Thymus (tissue), 11 donors: ENCODE results near the gene UBR1. TPM values are rescaled to one million over a fixed set of nuclear protein-coding genes. Genes with fewer than 3 reads are reported as not detected.

ENCODE experiments used
- DNase-seq, 9 donors: peaks; one replicate each; pipeline ENCODE4 v3.0.0-alpha.2; 2013; ENCODE audit warnings: low spot score in 9 of 9, low read depth in 6 of 9, missing footprints in 1 of 9
- H3K27ac ChIP-seq, 2 donors: one replicate each; pipeline ENCODE4 v1.5.1; 2013; ENCODE audit warnings: control low read depth in 1 of 2, low read depth in 1 of 2, low read length in 1 of 2, mild to moderate bottlenecking in 1 of 2, moderate library complexity in 1 of 2
- H3K27me3 ChIP-seq, 2 donors: one replicate each; pipeline ENCODE4 v1.5.1; 2013; ENCODE audit warnings: low read length in 1 of 2; ENCODE audit not compliant: control insufficient read depth in 2 of 2, insufficient read depth in 1 of 2
- H3K36me3 ChIP-seq, 2 donors: one replicate each; pipeline ENCODE4 v1.5.1; 2013; ENCODE audit warnings: low read length in 1 of 2, mild to moderate bottlenecking in 1 of 2, moderate library complexity in 1 of 2; ENCODE audit not compliant: control insufficient read depth in 2 of 2, insufficient read depth in 2 of 2
- H3K4me1 ChIP-seq, 2 donors: one replicate each; pipeline ENCODE4 v1.5.1; 2013; ENCODE audit warnings: low read length in 2 of 2; ENCODE audit not compliant: control insufficient read depth in 2 of 2, insufficient read depth in 2 of 2
- H3K4me3 ChIP-seq, 2 donors: one replicate each; pipeline ENCODE4 v1.5.1; 2013; ENCODE audit warnings: low read length in 2 of 2, control low read depth in 1 of 2, mild to moderate bottlenecking in 1 of 2
- H3K9me3 ChIP-seq, 2 donors: one replicate each; pipeline ENCODE4 v1.5.1; 2013; ENCODE audit warnings: low read length in 1 of 2, mild to moderate bottlenecking in 1 of 2; ENCODE audit not compliant: control insufficient read depth in 2 of 2, insufficient read depth in 1 of 2
- WGBS: extraction: QIAGEN DNeasy Blood & Tissue Kit; methylation state at CpG from one replicate; pipeline ENCODE4 v1.1.7; 2013; 5-methylcytosine and 5-hydroxymethylcytosine counted together
- polyA plus RNA-seq: library from polyadenylated mRNA; stranded (reverse); fragments of 200-250 nt; gene quantifications from one replicate; pipeline ENCODE4 v1.2.3, GENCODE V29; 2013
- total RNA-seq: library from RNA; stranded (reverse); fragments of 120-200 nt; gene quantifications from one replicate; pipeline ENCODE4 v1.2.4, GENCODE V29; 2013
- donor health status: healthy.

The UBR1 gene
- total and polyA plus RNA-seq, 2 donors, result 10.2 to 23.0 TPM

DNA sequence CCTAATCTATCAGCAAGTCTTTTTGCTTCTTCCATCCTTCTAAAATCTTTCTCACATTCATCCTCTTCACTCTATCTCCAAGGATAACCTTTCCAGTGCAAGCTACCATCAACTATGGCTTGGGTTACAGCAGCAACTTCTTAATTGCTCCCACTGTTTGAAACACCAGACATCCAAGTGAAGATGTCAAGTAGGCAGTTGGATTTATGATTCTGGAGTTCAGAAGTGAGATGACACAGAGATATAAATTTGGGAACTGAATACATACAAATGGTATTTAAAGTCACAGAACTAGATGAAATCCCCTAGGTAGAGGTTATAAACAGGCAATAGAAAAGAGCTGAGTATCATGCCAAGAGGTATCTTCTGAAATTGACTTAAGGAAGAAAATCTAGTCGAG, 3.7 kb downstream of the UBR1 start:
- 98% methylated on average over 1 of the region's 1 CpG for WGBS

DNA sequence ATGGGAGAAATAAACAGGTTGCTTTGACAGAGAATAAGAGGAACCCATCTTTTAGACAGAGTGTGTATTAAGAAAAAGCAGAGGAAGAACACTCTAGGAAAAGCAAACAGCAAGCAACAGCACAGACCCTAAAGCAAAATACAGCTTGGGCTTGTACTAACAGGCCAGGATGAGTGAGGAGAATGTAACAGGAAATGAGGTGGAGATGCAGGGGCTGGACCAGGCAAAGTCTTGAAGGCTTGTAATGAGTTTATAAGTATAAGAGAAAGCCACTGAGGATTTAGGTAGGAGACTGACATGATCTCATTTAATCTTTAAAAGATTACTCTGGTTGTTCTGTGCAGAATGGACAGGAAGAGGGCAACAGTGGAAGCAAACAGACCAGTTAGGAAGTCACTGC, 4.9 kb downstream of the UBR1 start:
- Histone ChIP-seq H3K36me3 (peaks cover 11 to 13% of the 10 kb centered on the region in 2 donors), H3K9me3 (no peaks in the 10 kb centered on the region), H3K4me1 (peaks cover 5 to 11% of the 10 kb centered on the region in 2 donors), H3K27me3 (no peaks in the 10 kb centered on the region), H3K4me3 (no peak overlapping the region), H3K27ac (no peak overlapping the region)
- no peak for DNase-seq

More for the DNA sequence above, 3.7 kb downstream of the UBR1 start:
- Histone ChIP-seq H3K9me3 (no peaks in the 10 kb centered on the region), H3K4me1 (peaks cover 5 to 11% of the 10 kb centered on the region in 2 donors), H3K36me3 (peaks cover 11 to 13% of the 10 kb centered on the region in 2 donors), H3K27me3 (no peaks in the 10 kb centered on the region), H3K27ac (no peak overlapping the region), H3K4me3 (no peak overlapping the region)
- DNase-seq, result no peak

DNA sequence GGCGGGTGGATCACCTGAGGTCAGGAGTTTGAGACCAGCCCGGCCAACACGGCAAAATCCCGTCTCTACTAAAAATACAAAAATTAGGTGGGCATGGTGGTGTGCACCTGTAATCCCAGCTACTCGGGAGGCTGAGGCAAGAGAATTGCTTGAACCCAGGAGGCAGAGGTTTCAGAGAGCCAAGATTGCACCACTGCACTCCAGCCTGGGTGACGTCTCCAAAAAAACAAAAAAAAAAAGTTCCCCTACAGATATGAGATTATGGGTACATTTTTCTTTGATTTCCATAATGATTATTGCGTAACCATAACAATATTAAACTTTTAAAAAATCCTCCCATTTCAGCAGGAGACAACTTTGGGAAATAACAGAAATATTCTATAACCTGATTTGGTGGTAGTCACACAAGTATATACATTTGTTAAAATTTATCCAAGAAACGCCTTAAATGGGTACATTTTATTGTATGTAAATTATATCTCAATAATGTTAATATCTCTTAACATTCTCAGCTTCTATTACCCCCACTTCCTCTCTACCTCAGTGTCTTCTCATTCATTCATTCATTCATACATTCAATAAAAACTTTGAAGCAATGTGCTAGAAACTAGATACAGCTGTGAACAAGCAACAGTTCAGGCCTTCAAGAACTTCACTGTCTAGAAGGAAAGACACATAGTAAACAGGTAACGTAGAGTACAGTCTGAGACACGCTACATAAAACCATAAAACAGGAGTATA, 6.6 kb downstream of the UBR1 start:
- H3K27ac ChIP-seq, result no peak overlapping the region
- H3K27me3 ChIP-seq, result no peaks in the 10 kb centered on the region
- no peaks in the 10 kb centered on the region for H3K9me3 ChIP-seq
- H3K4me1 ChIP-seq, result peaks cover under 1% of the 10 kb centered on the region in 2 donors
- no peak overlapping the region for H3K4me3 ChIP-seq
- WGBS, result 98% methylated on average over 10 of the region's 10 CpGs
- peaks cover 11 to 13% of the 10 kb centered on the region in 2 donors for H3K36me3 ChIP-seq
- no peak for DNase-seq

DNA sequence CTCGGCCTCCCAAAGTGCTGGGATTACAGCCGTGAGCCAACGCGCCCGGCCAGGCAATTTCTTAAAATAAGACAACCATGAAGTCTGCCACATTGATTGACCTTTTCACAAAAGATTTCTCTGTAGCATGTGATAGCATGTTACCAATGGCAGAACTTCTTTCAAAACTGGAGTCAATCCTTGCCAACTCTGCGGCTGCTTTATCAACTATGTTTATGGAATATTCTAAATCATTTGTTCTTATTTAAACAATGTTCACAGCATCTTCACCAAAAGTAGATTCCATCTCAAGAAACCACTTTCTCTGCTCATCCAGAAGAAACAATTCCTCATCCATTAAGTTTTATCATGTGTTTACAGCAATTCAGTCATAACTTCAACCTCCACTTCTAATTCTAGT, 9.4 kb downstream of the UBR1 start:
- Histone ChIP-seq H3K27me3 (no peaks in the 10 kb centered on the region), H3K36me3 (peaks cover 11 to 13% of the 10 kb centered on the region in 2 donors), H3K27ac (no peak overlapping the region), H3K4me3 (no peak overlapping the region), H3K4me1 (no peaks in the 10 kb centered on the region), H3K9me3 (no peaks in the 10 kb centered on the region)
- no peak for DNase-seq
- WGBS, result over 99% methylated on average over 6 of the region's 6 CpGs

DNA sequence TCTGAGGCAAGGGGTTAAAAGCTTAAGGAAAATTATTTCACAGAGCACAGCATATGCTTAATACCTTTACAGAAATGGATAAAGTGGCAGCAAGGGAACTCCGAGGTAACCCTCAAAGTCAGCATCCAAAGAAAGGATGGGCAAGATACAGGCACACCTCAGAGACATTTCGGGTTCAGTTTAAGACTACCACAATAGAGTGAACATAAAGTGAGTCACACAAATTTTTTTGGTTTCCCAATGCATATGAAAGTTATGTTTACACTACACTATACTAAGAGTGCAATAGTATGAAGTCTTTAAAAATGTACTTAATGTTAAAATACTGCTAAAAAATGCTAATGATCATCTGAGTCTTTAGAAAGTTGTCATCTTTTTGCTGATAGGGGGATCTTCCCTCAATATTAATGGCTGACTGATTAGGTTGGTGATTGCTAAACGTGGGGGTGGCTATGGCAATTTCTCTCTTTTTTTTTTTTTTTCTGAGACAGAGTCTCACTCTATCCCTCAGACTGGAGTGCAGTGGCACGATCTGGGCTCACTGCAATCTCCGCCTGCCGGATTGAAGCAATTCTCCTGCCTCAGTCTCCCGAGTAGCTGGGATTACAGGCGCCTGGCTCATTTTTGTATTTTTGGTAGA, 10.0 kb downstream of the UBR1 start:
- no peak overlapping the region for H3K27ac ChIP-seq
- H3K36me3 ChIP-seq, result peaks cover 10 to 11% of the 10 kb centered on the region in 2 donors
- DNase-seq, result no peak
- no peaks in the 10 kb centered on the region for H3K27me3 ChIP-seq
- H3K9me3 ChIP-seq, result no peaks in the 10 kb centered on the region
- 98% methylated on average over 8 of the region's 8 CpGs for WGBS
- no peak overlapping the region for H3K4me3 ChIP-seq
- no peaks in the 10 kb centered on the region for H3K4me1 ChIP-seq

DNA sequence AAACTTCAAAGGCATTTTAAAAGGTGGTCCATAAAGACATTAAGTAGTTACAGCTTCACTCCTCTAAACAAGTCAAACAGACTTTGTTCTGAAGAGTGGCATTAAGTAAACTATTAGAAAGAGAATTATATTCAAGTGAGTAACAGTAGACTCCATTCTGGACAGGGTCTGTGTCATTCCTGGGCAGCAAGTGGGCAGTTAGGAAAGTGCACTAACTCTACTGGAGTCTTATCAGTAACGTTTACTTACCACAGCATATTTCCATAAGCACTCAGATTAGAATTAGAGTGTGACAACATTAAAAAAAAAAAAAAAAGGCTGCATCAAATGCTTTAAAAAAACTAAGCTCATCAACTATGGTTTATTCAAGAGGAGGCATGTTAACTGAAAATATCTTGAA, 10.6 kb downstream of the UBR1 start:
- H3K4me1 ChIP-seq, result no peaks in the 10 kb centered on the region
- 87% methylated on average over 1 of the region's 1 CpG for WGBS
- no peak for DNase-seq
- H3K27me3 ChIP-seq, result no peaks in the 10 kb centered on the region
- H3K4me3 ChIP-seq, result no peak overlapping the region
- peaks cover 6 to 9% of the 10 kb centered on the region in 2 donors for H3K36me3 ChIP-seq
- no peak overlapping the region for H3K27ac ChIP-seq
- H3K9me3 ChIP-seq, result no peaks in the 10 kb centered on the region

DNA sequence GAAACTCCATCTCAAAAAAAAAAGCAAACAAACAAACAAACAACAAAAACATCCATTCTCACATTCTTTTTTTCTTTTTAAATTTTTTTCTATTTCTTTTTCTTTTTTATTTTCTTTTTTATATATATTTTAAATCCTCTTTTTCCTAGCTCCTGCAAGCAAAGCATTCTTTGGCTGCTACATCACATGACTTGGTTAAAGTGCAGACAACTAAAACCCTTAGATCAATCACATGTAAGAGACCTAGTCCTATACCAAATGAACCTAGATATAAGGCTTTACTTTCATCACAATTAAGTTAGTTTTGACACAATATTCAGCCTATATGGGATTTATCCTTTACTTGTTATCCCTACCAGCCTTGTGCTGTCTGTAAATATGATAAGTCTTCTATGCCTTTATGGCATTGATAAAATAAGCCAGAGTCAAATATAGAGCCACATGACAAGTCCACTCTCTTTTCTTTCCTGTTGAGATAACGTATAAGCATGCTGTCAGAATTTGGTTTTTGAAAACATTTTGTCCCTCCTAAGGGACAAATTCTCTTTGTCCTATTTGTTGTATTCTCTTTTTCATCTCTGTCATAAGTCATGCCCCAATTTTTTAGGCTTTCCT, 11.3 kb downstream of the UBR1 start:
- Histone ChIP-seq H3K36me3 (peaks cover 3 to 5% of the 10 kb centered on the region in 2 donors), H3K27ac (no peak overlapping the region), H3K4me1 (no peaks in the 10 kb centered on the region), H3K4me3 (no peak overlapping the region), H3K27me3 (no peaks in the 10 kb centered on the region), H3K9me3 (no peaks in the 10 kb centered on the region)
- DNase-seq, result no peak
- 96% methylated on average over 1 of the region's 1 CpG for whole genome bisulfite sequencing

DNA sequence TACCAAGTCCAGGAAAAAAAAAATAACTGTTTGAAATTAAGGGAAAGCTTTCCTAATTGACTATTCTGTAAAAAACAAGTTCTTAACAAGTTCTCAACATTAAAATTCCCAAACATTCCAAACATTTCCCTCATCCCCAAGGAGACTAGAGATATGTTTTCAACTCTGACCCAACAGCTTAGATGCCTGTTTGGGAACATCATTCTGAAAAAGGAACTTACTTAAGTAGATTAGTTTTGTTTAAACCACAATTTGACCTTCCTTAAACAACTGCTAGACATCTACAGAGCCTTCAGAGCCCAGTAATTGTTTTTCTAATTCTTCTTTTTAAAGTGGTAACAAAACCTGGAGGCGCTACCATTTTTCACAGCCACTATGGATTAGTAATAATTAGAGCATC, 12.8 kb downstream of the UBR1 start:
- Histone ChIP-seq H3K27me3 (no peaks in the 10 kb centered on the region), H3K4me1 (no peaks in the 10 kb centered on the region), H3K9me3 (no peaks in the 10 kb centered on the region), H3K36me3 (peaks cover 3 to 5% of the 10 kb centered on the region in 2 donors), H3K4me3 (no peak overlapping the region), H3K27ac (no peak overlapping the region)
- no peak for DNase-seq
- WGBS, result 100% methylated on average over 1 of the region's 1 CpG

DNA sequence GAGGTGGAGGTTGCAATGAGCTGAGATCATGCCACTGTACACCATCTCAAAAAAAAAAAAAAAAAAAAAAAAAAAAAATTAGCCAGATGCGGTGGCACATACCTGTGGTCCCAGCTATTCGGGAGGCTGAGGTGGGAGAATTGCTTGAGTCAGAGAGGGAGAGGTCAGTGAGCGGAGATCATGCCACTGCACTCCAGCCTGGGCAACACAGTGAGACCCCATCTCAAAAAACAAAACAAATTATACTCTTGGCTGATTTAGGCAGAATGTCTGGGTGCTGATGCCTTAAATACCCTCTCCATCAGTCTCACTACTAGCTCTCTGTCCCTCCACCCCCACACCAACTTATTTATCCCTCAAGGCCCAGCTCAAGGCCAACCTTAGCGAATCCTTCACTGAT, 14.0 kb downstream of the UBR1 start:
- 99% methylated on average over 4 of the region's 4 CpGs for WGBS
- Histone ChIP-seq H3K4me1 (no peaks in the 10 kb centered on the region), H3K27ac (no peak overlapping the region), H3K27me3 (no peaks in the 10 kb centered on the region), H3K36me3 (peaks cover 0 to 5% of the 10 kb centered on the region in 2 donors), H3K4me3 (no peak overlapping the region), H3K9me3 (no peaks in the 10 kb centered on the region)
- DNase-seq, result no peak
